Uterus (tissue), 4 donors: ENCODE results near the gene ACTMAP. TPM values are rescaled to one million over a fixed set of nuclear protein-coding genes. Genes with fewer than 3 reads are reported as not detected.
"Not testable (repeated sequence)": the region's sequence is repeated elsewhere in the genome, so short reads cannot be mapped to it uniquely, and the experiment has no call there.

Source experiments
- DNase-seq, 2 donors: peaks; one replicate each; pipeline ENCODE4 v3.0.0-alpha.2; 2019 to 2020
- H3K27ac ChIP-seq, 2 donors: fragments of 200-600 bp; sonication (generic); 1 replicate in 1 of 2; 2 replicates in 1 of 2; pipeline ENCODE4 v1.5.1; 2016 to 2018
- H3K27me3 ChIP-seq, 2 donors: fragments of 200-600 bp; sonication (generic); one replicate each; pipeline ENCODE4 v1.5.1; 2018 to 2019; ENCODE audit warnings: control low read depth in 1 of 2
- H3K36me3 ChIP-seq, 2 donors: fragments of 200-600 bp; sonication (generic); one replicate each; pipeline ENCODE4 v1.5.1; 2019; ENCODE audit warnings: control low read depth in 1 of 2
- H3K4me1 ChIP-seq, 2 donors: fragments of 200-600 bp; sonication (generic); one replicate each; pipeline ENCODE4 v1.5.1; 2018 to 2019; ENCODE audit warnings: control low read depth in 1 of 2
- H3K4me3 ChIP-seq, 2 donors: fragments of 200-600 bp; sonication (generic); 1 replicate in 1 of 2; 2 replicates in 1 of 2; pipeline ENCODE4 v1.5.1; 2018 to 2019; ENCODE audit warnings: mild to moderate bottlenecking in 1 of 2
- H3K9me3 ChIP-seq, 2 donors: fragments of 200-600 bp; sonication (generic); one replicate each; pipeline ENCODE4 v1.5.1; 2019; ENCODE audit warnings: control low read depth in 1 of 2
- POLR2A ChIP-seq, 2 donors: fragments of 450-650 bp; IDR thresholded peaks; one replicate each; pipeline ENCODE4 v1.6.1; 2016; ENCODE audit warnings: antibody characterized with exemption in 2 of 2, mild to moderate bottlenecking in 1 of 2, moderate library complexity in 1 of 2
- intact Hi-C: fragments of 100-400 bp; cut with DNase I; formaldehyde crosslinking; loops from one replicate; pipeline ENCODE4 v1.15.1; 2023; ENCODE audit warnings: low total_unique reads
- total RNA-seq, 4 donors: library from RNA; depleted of rRNA in 3 of 4; stranded (reverse); fragments of >200 nt in 3 of 4; gene quantifications; one replicate each; pipeline versions ENCODE4 v1.1.0 to v1.2.4, GENCODE V29; 2014 to 2023
- TF ChIP-seq, protein P1 (sequence below), 4 experiments: fragments of 200-600 bp in 2 of 4; fragments of 450-650 bp in 2 of 4; sonication (generic) in 2 of 4; IDR thresholded peaks; one replicate each; pipeline ENCODE4 v1.5.1; 2016 to 2019; ENCODE audit warnings: antibody characterized with exemption in 4 of 4, mild to moderate bottlenecking in 2 of 4, moderate library complexity in 1 of 4
- donor health status: DM: yes; HTN: yes; CAD: no.

The ACTMAP gene
- total RNA-seq, 4 donors from 2014 or later, result 0.48 to 6.1 TPM; not detected in 2

DNA sequence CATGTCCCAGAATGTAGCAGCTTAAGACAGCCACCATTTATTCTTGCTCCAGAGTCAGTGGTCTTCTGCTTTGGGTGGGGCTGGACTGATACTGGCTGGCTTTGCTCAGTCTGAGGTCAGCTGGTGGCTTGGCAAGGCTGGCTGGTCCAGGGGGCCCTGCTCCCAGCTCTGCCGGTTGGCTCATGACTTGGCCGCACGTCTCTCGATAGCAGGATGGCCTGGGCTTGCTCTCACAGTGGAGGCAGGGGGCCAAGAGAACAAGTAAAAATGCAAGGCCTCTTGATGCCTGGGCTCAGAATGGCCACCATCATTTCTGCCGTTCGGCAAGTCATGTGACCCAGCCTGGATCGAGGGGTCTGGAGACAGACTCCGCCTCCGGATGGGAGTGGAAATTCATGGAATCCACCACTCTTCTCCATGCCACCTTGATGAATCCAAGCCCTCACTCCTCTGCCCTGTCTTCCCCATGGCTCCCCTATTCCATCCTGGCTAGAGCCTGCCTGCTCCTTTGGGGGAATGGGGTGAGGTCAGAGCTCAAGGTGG, 13.1 kb downstream of the ACTMAP start:
- intact Hi-C loops, result no loop called here
- Histone ChIP-seq H3K27ac (no peak overlapping the region), H3K36me3 (no peaks in the 10 kb centered on the region), H3K4me1 (no peaks in the 10 kb centered on the region), H3K27me3 (no peaks in the 10 kb centered on the region), H3K9me3 (no peaks in the 10 kb centered on the region), H3K4me3 (no peak overlapping the region)
- TF ChIP-seq POLR2A (IDR thresholded peaks at IDR 0.05), result no peak
- TF ChIP-seq, protein P1, sequence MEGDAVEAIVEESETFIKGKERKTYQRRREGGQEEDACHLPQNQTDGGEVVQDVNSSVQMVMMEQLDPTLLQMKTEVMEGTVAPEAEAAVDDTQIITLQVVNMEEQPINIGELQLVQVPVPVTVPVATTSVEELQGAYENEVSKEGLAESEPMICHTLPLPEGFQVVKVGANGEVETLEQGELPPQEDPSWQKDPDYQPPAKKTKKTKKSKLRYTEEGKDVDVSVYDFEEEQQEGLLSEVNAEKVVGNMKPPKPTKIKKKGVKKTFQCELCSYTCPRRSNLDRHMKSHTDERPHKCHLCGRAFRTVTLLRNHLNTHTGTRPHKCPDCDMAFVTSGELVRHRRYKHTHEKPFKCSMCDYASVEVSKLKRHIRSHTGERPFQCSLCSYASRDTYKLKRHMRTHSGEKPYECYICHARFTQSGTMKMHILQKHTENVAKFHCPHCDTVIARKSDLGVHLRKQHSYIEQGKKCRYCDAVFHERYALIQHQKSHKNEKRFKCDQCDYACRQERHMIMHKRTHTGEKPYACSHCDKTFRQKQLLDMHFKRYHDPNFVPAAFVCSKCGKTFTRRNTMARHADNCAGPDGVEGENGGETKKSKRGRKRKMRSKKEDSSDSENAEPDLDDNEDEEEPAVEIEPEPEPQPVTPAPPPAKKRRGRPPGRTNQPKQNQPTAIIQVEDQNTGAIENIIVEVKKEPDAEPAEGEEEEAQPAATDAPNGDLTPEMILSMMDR (IDR thresholded peaks at IDR 0.05), result no peak
- no peak for DNase-seq

- Histone ChIP-seq H3K36me3 (no peaks in the 10 kb centered on the region), H3K9me3 (no peaks in the 10 kb centered on the region), H3K27ac (no peak overlapping the region), H3K27me3 (no peaks in the 10 kb centered on the region), H3K4me1 (no peaks in the 10 kb centered on the region), H3K4me3 (no peak overlapping the region)
- intact Hi-C loops, result no loop called here
- no peak for DNase-seq
- no peak for TF ChIP-seq POLR2A (IDR thresholded peaks at IDR 0.05)
- TF ChIP-seq, protein P1 (IDR thresholded peaks at IDR 0.05), result no peak
These were observed 13.6 kb downstream of the ACTMAP start for GRCh38 chr19:40736661-40737060.

GRCh38 chr19:40735013-40735771, 15.1 kb downstream of the ACTMAP start:
- Histone ChIP-seq H3K27ac (no peak overlapping the region), H3K36me3 (no peaks in the 10 kb centered on the region), H3K4me1 (no peaks in the 10 kb centered on the region), H3K4me3 (no peak overlapping the region), H3K27me3 (no peaks in the 10 kb centered on the region), H3K9me3 (no peaks in the 10 kb centered on the region)
- intact Hi-C loops, result no loop called here
- TF ChIP-seq, protein P1 (IDR thresholded peaks at IDR 0.05), result no peak
- no peak for TF ChIP-seq POLR2A (IDR thresholded peaks at IDR 0.05)
- no peak for DNase-seq

DNA sequence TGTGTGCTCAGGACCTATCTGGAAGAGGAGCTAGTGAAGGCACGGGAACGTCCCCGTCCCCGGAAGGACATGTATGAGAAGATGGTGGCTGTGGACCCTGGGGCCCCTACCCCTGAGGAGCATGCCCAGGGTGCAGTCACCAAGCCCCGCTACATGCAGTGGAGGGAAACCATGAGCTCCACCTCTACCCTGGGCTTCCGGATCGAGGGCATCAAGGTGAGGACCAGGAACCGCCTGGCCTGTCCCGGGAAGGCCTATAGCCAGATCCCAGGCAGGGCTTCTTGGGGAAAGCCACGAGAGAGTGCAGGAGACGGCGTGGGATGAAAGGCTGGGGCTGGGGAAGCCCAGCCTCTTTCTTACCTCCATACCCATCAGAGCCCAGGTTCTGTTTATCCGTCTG, 17.1 kb downstream of the ACTMAP start:
- TF ChIP-seq POLR2A (IDR thresholded peaks at IDR 0.05), result no peak
- TF ChIP-seq, protein P1 (IDR thresholded peaks at IDR 0.05), result no peak
- no peaks in the 10 kb centered on the region for H3K9me3 ChIP-seq
- H3K4me1 ChIP-seq, result no peaks in the 10 kb centered on the region
- no peaks in the 10 kb centered on the region for H3K36me3 ChIP-seq
- DNase-seq, result no peak
- no peak overlapping the region for H3K27ac ChIP-seq
- no peak overlapping the region for H3K4me3 ChIP-seq
- H3K27me3 ChIP-seq, result no peaks in the 10 kb centered on the region
- intact Hi-C loops, result no loop called here

- intact Hi-C loops, H3K27ac ChIP-seq, H3K4me1 ChIP-seq, H3K4me3 ChIP-seq, DNase-seq, H3K9me3 ChIP-seq, H3K27me3 ChIP-seq, H3K36me3 ChIP-seq: not testable (repeated sequence)
These were observed 18.0 kb downstream of the ACTMAP start for GRCh38 chr19:40732304-40732703.

DNA sequence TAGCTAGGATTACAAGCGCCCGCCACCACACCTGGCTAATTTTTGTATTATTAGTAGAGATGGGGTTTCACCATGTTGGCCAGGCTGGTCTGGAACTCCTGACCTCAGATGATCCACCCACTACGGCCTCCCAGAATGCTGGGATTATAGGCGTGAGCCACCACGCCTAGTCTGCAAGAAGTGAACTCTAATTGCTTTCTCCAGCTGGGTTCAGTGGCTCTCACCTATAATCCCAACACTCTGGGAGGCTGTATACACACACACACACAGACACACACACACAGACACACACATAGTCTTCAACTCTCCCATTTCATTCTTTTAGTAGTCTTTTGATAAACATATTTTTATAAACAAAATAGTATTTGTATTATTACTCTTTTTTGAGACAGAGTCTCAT, 20.2 kb downstream of the ACTMAP start:
- H3K27me3 ChIP-seq, H3K9me3 ChIP-seq, H3K36me3 ChIP-seq, H3K27ac ChIP-seq, DNase-seq, H3K4me3 ChIP-seq, intact Hi-C loops, H3K4me1 ChIP-seq: not testable (repeated sequence)
